ENCODE results near the gene RELN.

GRCh38 chr7:103632005-103632639 lies 357.3 kb downstream of the RELN start:
- TF ChIP-seq TAF1 (IDR thresholded peaks at IDR 0.05; ENCODE audit: borderline replicate concordance, insufficient read depth, low read length) (no peak), POLR2AphosphoS5 (IDR thresholded peaks at IDR 0.05; ENCODE audit: low read depth, low read length) (no peak), SIN3A (IDR thresholded peaks at IDR 0.05; ENCODE audit: borderline replicate concordance, insufficient read depth, low read length) (no peak), FOXP2 (optimal IDR thresholded peaks at IDR 0.05; ENCODE audit: borderline replicate concordance, extremely low read depth, extremely low read length, insufficient read depth) (no peak)
- TF ChIP-seq, protein P1, sequence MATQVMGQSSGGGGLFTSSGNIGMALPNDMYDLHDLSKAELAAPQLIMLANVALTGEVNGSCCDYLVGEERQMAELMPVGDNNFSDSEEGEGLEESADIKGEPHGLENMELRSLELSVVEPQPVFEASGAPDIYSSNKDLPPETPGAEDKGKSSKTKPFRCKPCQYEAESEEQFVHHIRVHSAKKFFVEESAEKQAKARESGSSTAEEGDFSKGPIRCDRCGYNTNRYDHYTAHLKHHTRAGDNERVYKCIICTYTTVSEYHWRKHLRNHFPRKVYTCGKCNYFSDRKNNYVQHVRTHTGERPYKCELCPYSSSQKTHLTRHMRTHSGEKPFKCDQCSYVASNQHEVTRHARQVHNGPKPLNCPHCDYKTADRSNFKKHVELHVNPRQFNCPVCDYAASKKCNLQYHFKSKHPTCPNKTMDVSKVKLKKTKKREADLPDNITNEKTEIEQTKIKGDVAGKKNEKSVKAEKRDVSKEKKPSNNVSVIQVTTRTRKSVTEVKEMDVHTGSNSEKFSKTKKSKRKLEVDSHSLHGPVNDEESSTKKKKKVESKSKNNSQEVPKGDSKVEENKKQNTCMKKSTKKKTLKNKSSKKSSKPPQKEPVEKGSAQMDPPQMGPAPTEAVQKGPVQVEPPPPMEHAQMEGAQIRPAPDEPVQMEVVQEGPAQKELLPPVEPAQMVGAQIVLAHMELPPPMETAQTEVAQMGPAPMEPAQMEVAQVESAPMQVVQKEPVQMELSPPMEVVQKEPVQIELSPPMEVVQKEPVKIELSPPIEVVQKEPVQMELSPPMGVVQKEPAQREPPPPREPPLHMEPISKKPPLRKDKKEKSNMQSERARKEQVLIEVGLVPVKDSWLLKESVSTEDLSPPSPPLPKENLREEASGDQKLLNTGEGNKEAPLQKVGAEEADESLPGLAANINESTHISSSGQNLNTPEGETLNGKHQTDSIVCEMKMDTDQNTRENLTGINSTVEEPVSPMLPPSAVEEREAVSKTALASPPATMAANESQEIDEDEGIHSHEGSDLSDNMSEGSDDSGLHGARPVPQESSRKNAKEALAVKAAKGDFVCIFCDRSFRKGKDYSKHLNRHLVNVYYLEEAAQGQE (IDR thresholded peaks at IDR 0.05; ENCODE audit: insufficient read depth in 1 of 2, low read depth in 2 of 2, low read length in 2 of 2), result no peak

Data from PFSK-1 (cell line).